ENCODE results near the gene LARP4B. TPM values are rescaled to one million over a fixed set of nuclear protein-coding genes. Genes with fewer than 3 reads are reported as not detected.

Gene LARP4B
- total RNA-seq, result 100 to 1,000 TPM in 2 of 3 donors, 10 to 100 TPM in 1; 97.5 to 155 (median 116) TPM
- long read RNA-seq, donor 1, full-length matches to known transcripts, result 4 of 14 reads
- long read RNA-seq, donor 1, partial matches to known transcripts, result 3 of 14 reads
- long read RNA-seq, donor 1, other reads (novel, unspliced or antisense), result 7 of 14 reads
- long read RNA-seq, donor 2, partial matches to known transcripts, result 2 of 14 reads
- long read RNA-seq, donor 2, other reads (novel, unspliced or antisense), result 12 of 14 reads

- no peaks in the 10 kb centered on the region for H3K9me3 ChIP-seq
- H3K4me1 ChIP-seq (ENCODE audit: low read depth), result peaks cover 32% of the 10 kb centered on the region
- peak; percentile 97 for ATAC-seq
- DNase-seq, result peak; percentile 95 to 98 (median 98)
- peaks cover 3% of the 10 kb centered on the region for H3K36me3 ChIP-seq (ENCODE audit: low read depth)
- H3K4me3 ChIP-seq, result peak within 1 kb of the TSS; percentile 78
- TF ChIP-seq CTCF (IDR thresholded peaks at IDR 0.05), result no peak
- intact Hi-C loops (cut with DNase I, micrococcal nuclease), result no loop called here
These were observed at the start of gene LARP4B for GRCh38 chr10:931326-932318. LARP4B (minus strand) TSS chr10:931705; CDS start chr10:885721, 45,984 bp downstream.

- no peak for TF ChIP-seq CTCF (IDR thresholded peaks at IDR 0.05)
- DNase-seq (no peak), ATAC-seq (no peak)
- H3K4me1 ChIP-seq (ENCODE audit: low read depth), result no peaks in the 10 kb centered on the region
- peaks cover 31% of the 10 kb centered on the region for H3K9me3 ChIP-seq
- intact Hi-C loops (cut with DNase I, micrococcal nuclease), result no loop called here
- no peaks in the 10 kb centered on the region for H3K36me3 ChIP-seq (ENCODE audit: low read depth)
- no peak overlapping the region for H3K4me3 ChIP-seq
These were observed 49.1 kb upstream of the LARP4B start for GRCh38 chr10:980468-981093.

- Histone ChIP-seq H3K36me3 (ENCODE audit: low read depth) (no peaks in the 10 kb centered on the region), H3K4me1 (ENCODE audit: low read depth) (no peaks in the 10 kb centered on the region), H3K9me3 (peaks cover 31% of the 10 kb centered on the region), H3K4me3 (no peak overlapping the region)
- ATAC-seq (no peak), DNase-seq (no peak)
- intact Hi-C loops (cut with DNase I, micrococcal nuclease), result no loop called here
- TF ChIP-seq CTCF (IDR thresholded peaks at IDR 0.05), result no peak
These were observed 47.4 kb upstream of the LARP4B start for GRCh38 chr10:978826-979421.

DNA sequence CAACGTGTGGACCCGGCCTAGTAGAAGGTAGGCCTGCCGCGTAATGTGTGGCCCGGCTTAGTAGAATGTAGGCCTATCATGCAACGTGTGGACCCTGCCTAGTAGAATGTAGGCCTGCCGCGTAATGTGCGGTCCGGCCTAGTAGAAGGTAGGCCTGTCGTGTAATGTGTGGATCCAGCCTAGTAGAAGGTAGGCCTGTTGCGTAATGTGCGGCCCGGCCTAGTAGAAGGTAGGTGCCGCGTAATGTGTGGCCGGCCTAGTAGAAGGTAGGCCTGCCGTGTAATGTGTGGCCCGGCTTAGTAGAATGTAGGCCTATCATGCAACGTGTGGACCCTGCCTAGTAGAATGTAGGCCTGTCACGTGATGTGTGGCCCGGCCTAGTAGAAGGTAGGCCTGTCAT lies 44.8 kb upstream of the LARP4B start:
- intact Hi-C loops (cut with DNase I, micrococcal nuclease), result no loop called here
- no peak overlapping the region for H3K4me3 ChIP-seq
- ATAC-seq, result no peak
- DNase-seq, result no peak
- no peak for TF ChIP-seq CTCF (IDR thresholded peaks at IDR 0.05)
- peaks cover 3% of the 10 kb centered on the region for H3K4me1 ChIP-seq (ENCODE audit: low read depth)
- H3K9me3 ChIP-seq, result peaks cover 27% of the 10 kb centered on the region
- no peaks in the 10 kb centered on the region for H3K36me3 ChIP-seq (ENCODE audit: low read depth)

GRCh38 chr10:974785-975074 lies 43.2 kb upstream of the LARP4B start:
- Histone ChIP-seq H3K36me3 (ENCODE audit: low read depth) (no peaks in the 10 kb centered on the region), H3K4me3 (no peak overlapping the region), H3K9me3 (peaks cover 14% of the 10 kb centered on the region), H3K4me1 (ENCODE audit: low read depth) (peaks cover 13% of the 10 kb centered on the region)
- intact Hi-C loops (cut with DNase I, micrococcal nuclease), result no loop called here
- DNase-seq, result no peak
- no peak for ATAC-seq
- TF ChIP-seq CTCF (IDR thresholded peaks at IDR 0.05), result no peak
